Activated CD4-positive, alpha-beta T cell treated with anti-CD3 and anti-CD28 coated beads for 36 hours (primary cell): ENCODE measurements around the gene SPIRE1. TPM values are rescaled to one million over a fixed set of nuclear protein-coding genes. Genes with fewer than 3 reads are reported as not detected.
"Not testable (repeated sequence)": the region's sequence is repeated elsewhere in the genome, so short reads cannot be mapped to it uniquely, and the experiment has no call there.

Experiments
- ATAC-seq: fragments of 200-7000 bp; cut with Tn5 transposase; one replicate; pipeline ENCODE4 v1.10.0; 2021; ENCODE audit warnings: mild to moderate bottlenecking, moderate library complexity
- CTCF ChIA-PET: fragments of 350-600 bp; sonication (Branson Sonifier 250); formaldehyde crosslinking; loops from one replicate; lab custom pipeline; 2021; ENCODE audit warnings: antibody characterized with exemption; lab: Charles Lee
- POLR2A ChIA-PET: fragments of 350-600 bp; sonication (Branson Sonifier 250); formaldehyde crosslinking; loops from one replicate; lab custom pipeline; 2021; ENCODE audit warnings: antibody characterized with exemption, inconsistent platforms; lab: Charles Lee
- DNase-seq: peaks from one replicate; pipeline ENCODE4 v3.0.0-alpha.2; 2020
- H3K27ac Mint-ChIP-seq: one replicate; pipeline ENCODE4 v1.8.0; 2021; ENCODE audit warnings: mixed read lengths
- H3K27me3 Mint-ChIP-seq: one replicate; pipeline ENCODE4 v1.8.0; 2021; ENCODE audit warnings: mixed read lengths
- H3K36me3 Mint-ChIP-seq: one replicate; pipeline ENCODE4 v1.8.0; 2021; ENCODE audit warnings: low read depth, mixed read lengths
- H3K4me1 Mint-ChIP-seq: one replicate; pipeline ENCODE4 v1.8.0; 2021; ENCODE audit warnings: mixed read lengths
- H3K4me3 Mint-ChIP-seq: one replicate; pipeline ENCODE4 v1.8.0; 2021; ENCODE audit warnings: mild to moderate bottlenecking, moderate library complexity, mixed read lengths
- H3K9me3 Mint-ChIP-seq: one replicate; pipeline ENCODE4 v1.8.0; 2021; ENCODE audit warnings: low read depth, mixed read lengths
- intact Hi-C, 2 experiments: fragments of 100-400 bp; cut with DNase I in 1 of 2; cut with micrococcal nuclease in 1 of 2; formaldehyde crosslinking; loops; one replicate each; pipeline versions ENCODE4 v1.14.2 to v1.15.1; 2022 to 2024; cut with DNase I, micrococcal nuclease
- total RNA-seq, 2 experiments: library from RNA; stranded (reverse); gene quantifications; one replicate each; pipeline ENCODE4 v1.2.3, GENCODE V29; 2021

The SPIRE1 gene
- total RNA-seq, 2 experiments from 2014 or later: 3.0 to 3.8 TPM

DNA sequence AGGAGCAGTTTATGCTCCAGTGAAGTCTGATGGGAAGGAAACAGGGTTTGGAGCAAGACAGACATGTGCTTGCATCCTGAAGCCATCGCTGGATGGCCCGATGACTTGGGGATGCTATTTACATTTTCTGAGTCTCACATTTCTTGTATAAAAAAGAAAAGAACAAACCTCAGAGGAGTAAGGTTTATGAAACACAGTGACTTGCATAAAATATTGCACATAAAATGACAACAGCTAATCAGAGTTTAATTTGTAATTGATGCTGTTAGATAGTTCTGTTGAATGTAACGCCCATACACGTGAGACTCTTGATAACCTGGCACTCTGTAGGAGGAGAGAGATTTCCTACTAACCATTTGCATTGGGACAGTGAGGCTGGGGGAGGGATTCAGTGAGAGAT, 233.7 kb downstream of the SPIRE1 start:
- ChIA-PET CTCF (no interaction called here), POLR2A (no interaction called here)
- H3K27me3 Mint-ChIP-seq: peaks cover 7% of the 10 kb centered on the region
- DNase-seq: no peak
- H3K36me3 Mint-ChIP-seq: peaks cover 3% of the 10 kb centered on the region
- no peak overlapping the region for H3K27ac Mint-ChIP-seq
- peaks cover 5% of the 10 kb centered on the region for H3K4me1 Mint-ChIP-seq
- H3K4me3 Mint-ChIP-seq: no peak overlapping the region
- intact Hi-C loops: no loop called here
- ATAC-seq: no peak
- no peaks in the 10 kb centered on the region for H3K9me3 Mint-ChIP-seq

DNA sequence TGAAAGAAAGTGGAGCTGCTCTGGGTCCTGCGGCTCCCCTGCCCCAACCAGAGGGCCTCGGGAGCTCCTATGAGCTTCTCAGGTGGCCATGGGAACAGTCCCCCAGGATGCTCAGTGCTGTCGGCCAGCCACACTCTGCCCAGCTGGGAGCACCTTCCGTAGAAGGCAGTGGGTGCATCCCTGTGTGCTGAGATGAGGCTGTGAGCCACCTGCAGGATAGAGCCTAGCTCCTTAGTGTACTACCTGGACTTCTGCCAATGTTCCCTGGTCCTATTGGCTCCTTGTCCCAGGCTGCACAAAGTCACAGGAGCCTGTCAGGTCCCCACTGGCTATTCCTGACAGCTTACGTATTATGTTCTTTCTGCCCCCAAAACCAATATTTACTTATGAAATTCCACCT, 234.1 kb downstream of the SPIRE1 start:
- POLR2A ChIA-PET: no interaction called here
- DNase-seq (no peak), ATAC-seq (no peak)
- Mint-ChIP-seq H3K36me3 (peaks cover 3% of the 10 kb centered on the region), H3K4me1 (peaks cover 5% of the 10 kb centered on the region), H3K27ac (no peak overlapping the region), H3K9me3 (no peaks in the 10 kb centered on the region), H3K4me3 (no peak overlapping the region), H3K27me3 (peaks cover 7% of the 10 kb centered on the region)
- intact Hi-C loops: no loop called here
- CTCF ChIA-PET: no interaction called here

DNA sequence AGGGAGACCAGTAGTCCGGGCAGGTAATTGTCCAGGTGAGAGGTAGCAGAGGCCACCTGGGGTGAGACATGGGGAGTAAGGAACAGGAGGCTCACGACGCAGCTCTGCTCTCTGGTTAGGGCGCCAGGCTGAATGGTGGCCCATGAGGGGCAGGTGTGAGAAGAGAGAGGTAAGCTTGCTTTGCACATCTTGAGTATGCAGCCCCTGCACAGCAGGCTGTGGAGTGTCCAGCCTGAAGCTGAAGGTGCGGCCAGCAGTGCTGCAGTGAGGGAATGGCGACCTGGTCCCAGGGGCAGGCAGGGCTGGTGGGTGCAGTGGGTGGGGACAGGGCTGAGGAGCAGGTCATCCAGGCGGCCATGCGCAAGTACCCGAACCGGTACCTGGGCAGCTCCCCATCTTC, 234.5 kb downstream of the SPIRE1 start:
- no peak overlapping the region for H3K4me3 Mint-ChIP-seq
- intact Hi-C loops: no loop called here
- POLR2A ChIA-PET: no interaction called here
- ATAC-seq (no peak), DNase-seq (no peak)
- H3K4me1 Mint-ChIP-seq: peaks cover 5% of the 10 kb centered on the region
- no peaks in the 10 kb centered on the region for H3K9me3 Mint-ChIP-seq
- peaks cover 7% of the 10 kb centered on the region for H3K27me3 Mint-ChIP-seq
- peaks cover 3% of the 10 kb centered on the region for H3K36me3 Mint-ChIP-seq
- CTCF ChIA-PET: no interaction called here
- H3K27ac Mint-ChIP-seq: no peak overlapping the region

DNA sequence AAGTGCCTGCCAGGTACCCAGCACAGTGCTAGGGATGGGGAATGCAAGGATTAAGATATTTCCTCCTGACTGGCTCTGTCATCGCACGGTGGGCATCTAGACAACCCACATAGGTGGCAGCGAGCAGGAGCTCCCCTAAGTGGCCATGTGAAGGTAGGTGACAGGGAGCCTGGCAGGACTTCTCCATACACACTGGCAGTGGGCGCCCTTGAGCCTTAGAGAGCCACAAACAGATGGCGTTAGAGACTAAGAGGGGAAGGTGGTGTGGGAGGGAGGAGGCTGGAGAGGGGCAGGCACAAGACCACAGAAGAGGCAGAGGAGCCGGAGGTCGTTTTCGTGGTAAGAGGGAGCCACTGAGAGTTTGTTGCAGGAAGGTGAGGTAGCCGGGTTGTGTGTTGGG, 235.0 kb downstream of the SPIRE1 start:
- peaks cover 5% of the 10 kb centered on the region for H3K4me1 Mint-ChIP-seq
- POLR2A ChIA-PET: no interaction called here
- CTCF ChIA-PET: no interaction called here
- H3K27ac Mint-ChIP-seq: no peak overlapping the region
- no peaks in the 10 kb centered on the region for H3K9me3 Mint-ChIP-seq
- no peak overlapping the region for H3K4me3 Mint-ChIP-seq
- ATAC-seq: no peak
- intact Hi-C loops: no loop called here
- peak; percentile 43 for DNase-seq
- H3K27me3 Mint-ChIP-seq: peaks cover 7% of the 10 kb centered on the region
- H3K36me3 Mint-ChIP-seq: peaks cover 3% of the 10 kb centered on the region

DNA sequence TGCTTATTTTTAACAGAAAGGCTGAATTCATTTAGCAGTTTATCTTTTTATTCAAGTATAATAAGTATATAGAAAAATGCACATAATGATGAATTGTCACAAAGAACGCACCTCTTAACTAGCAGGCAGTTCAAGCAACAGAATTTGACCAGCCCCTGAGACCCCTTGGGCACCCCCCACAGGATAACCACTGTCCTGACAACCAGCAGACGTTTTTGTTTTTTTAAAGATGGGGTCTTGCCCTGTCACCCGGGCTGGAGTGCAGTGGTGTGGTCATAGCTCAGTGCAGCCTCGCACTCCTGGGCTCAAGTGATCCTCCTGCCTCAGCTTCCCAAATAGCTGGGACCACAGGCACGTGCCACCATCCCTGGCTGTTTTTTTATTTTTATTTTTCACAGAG, 236.2 kb downstream of the SPIRE1 start:
- Mint-ChIP-seq H3K4me1 (peaks cover 5% of the 10 kb centered on the region), H3K27ac (no peak overlapping the region), H3K4me3 (no peak overlapping the region), H3K9me3 (no peaks in the 10 kb centered on the region), H3K36me3 (peaks cover 3% of the 10 kb centered on the region), H3K27me3 (peaks cover 7% of the 10 kb centered on the region)
- POLR2A ChIA-PET: no interaction called here
- ATAC-seq: no peak
- DNase-seq: no peak
- intact Hi-C loops: no loop called here
- CTCF ChIA-PET: no interaction called here

DNA sequence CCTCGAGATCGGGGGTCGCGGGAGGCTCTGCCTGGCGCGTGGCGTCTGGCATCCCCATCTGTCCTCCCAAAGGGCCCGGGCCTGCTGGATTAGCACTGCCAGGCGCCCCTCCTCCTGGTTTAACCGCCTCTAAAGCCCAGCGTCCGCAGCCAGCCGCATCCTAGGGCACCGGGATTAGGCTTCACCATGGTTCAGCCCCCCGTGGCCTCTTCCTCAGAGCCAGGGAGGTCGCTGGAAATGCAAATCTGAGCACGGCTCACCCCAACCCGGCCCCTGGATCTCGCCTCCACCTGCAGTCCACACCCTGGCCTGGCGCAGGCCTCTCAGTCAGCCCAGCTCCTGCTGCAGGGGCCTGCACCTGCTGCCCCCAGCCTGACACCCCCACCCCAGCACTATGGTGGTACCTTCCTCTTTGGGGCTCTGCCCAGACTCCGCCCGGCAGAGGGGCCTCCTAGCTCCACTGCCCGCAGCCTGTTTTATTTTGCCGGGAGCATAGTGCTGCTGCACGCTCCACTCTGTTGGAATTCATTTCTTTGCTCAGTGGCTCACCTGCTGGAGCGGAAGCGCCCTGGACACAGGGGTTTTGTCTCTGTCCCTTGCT, 237.0 kb downstream of the SPIRE1 start:
- ATAC-seq (no peak), DNase-seq (no peak)
- Mint-ChIP-seq H3K4me3 (peak overlapping the region; percentile 55), H3K36me3 (peaks cover 3% of the 10 kb centered on the region), H3K4me1 (peaks cover 3% of the 10 kb centered on the region), H3K9me3 (no peaks in the 10 kb centered on the region), H3K27ac (no peak overlapping the region), H3K27me3 (peaks cover 7% of the 10 kb centered on the region)
- ChIA-PET POLR2A (no interaction called here), CTCF (interaction anchor here (0.6 kb wide), 1 partner anchor 67 kb away, joined by 3 read pairs; no protein-coding TSS in a partner anchor)
- intact Hi-C loops: no loop called here

DNA sequence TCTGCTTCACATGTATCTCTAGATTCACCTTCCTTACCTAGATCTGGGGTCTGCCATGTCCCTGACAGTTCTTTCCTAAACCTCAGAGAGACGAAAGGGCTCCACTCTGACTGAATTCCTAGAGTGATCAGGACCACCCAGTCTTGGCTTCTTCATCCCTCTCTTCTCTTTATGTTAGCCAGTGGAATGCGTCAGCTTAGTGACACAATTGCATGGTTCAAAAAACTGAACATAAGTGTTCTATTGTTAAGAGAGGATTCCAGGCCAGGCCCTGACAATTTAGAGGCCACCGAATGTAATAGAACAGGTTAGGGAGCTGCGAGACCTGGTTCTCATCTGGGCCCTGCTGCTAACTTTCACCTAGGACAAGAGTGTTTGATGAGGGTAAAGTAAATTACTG, 240.2 kb downstream of the SPIRE1 start:
- H3K36me3 Mint-ChIP-seq: peaks cover 3% of the 10 kb centered on the region
- ATAC-seq (no peak), DNase-seq (no peak)
- H3K4me1 Mint-ChIP-seq: peaks cover 3% of the 10 kb centered on the region
- intact Hi-C loops: no loop called here
- no peaks in the 10 kb centered on the region for H3K9me3 Mint-ChIP-seq
- H3K27me3 Mint-ChIP-seq: peaks cover 7% of the 10 kb centered on the region
- ChIA-PET POLR2A (no interaction called here), CTCF (no interaction called here)
- no peak overlapping the region for H3K27ac Mint-ChIP-seq
- H3K4me3 Mint-ChIP-seq: no peak overlapping the region

DNA sequence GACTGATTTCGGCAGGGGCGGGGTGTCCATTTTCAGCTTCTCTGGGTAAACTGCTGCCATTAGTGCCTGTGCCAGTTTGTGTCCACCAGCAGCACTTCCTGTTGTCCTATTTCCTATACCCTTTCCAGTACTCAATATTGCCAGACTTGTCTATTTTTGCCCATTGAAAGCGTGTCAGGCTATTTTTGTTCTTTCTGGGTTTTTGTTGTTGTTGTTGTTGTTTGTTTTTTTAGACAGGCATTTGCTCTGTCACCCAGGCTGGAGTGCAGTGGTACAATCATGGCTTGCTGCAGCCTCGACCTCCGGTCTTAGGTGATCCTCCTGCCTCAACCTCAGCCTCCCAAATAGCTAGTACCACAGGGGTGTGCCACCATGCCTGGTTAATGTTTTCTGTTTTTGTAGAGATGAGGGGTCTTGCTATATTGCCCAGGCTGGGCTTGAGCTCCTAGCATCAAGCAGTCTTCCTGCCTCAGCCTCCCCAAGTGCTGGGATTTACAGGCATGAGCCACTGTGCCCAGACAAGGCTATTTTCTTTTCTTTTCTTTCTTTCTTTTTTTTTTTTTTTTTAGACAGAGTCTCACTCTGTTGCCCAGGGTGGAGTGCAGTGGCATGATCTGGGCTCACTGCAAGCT, 241.7 kb downstream of the SPIRE1 start:
- Mint-ChIP-seq H3K27me3 (peaks cover 5% of the 10 kb centered on the region), H3K4me3 (no peak overlapping the region), H3K36me3 (peaks cover 2% of the 10 kb centered on the region), H3K4me1 (peaks cover 3% of the 10 kb centered on the region), H3K9me3 (no peaks in the 10 kb centered on the region), H3K27ac (no peak overlapping the region)
- ATAC-seq (no peak), DNase-seq (no peak)
- ChIA-PET POLR2A (no interaction called here), CTCF (interaction anchor here (0.7 kb wide), 1 partner anchor 11 kb away, joined by 4 read pairs; no protein-coding TSS in a partner anchor)
- intact Hi-C loops: no loop called here

DNA sequence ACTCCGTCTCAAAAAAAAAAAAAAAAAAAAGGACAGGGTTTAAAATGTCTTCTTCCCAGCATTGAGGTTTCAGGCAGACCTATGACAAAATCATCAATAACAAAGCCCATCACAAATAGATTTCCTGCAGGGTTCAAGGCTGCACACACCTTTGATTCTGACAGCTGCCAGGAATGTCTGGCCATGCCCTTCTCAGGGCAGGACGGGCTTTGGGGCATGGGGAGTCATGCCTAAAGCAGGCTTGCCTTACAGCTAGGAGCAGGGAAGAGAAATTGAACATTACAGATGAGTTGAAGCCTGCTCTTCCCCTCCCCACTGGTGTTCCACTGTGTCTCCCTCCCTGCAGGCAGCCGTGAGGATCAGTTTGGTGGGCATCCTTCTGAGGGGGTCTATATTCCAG, 246.5 kb downstream of the SPIRE1 start:
- Mint-ChIP-seq H3K36me3 (no peaks in the 10 kb centered on the region), H3K27me3 (peaks cover 10% of the 10 kb centered on the region), H3K4me1 (peaks cover 15% of the 10 kb centered on the region), H3K27ac (no peak overlapping the region), H3K9me3 (no peaks in the 10 kb centered on the region), H3K4me3 (no peak overlapping the region)
- ChIA-PET POLR2A (no interaction called here), CTCF (no interaction called here)
- no peak for DNase-seq
- ATAC-seq: no peak
- intact Hi-C loops: no loop called here

DNA sequence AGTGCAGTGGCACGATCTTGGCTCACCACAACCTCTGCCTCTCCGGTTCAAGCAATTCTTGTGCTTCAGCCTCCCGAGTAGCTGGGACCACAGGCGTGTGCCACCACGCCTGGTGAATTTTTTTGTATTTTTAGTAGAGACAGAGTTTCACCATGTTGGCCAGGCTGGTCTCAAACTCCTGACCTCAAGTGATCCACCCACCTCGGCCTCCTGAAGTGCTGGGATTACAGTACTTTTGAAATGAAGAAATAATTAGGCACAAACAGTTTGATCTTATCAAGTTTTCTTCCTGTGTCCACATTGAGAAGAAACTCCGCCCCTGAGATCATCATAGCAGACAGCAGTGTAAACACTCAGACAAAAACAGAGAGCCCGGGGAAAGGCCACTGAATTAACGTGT, 247.2 kb downstream of the SPIRE1 start:
- peaks cover 14% of the 10 kb centered on the region for H3K27me3 Mint-ChIP-seq
- peaks cover 17% of the 10 kb centered on the region for H3K4me1 Mint-ChIP-seq
- CTCF ChIA-PET, H3K36me3 Mint-ChIP-seq, H3K9me3 Mint-ChIP-seq, H3K4me3 Mint-ChIP-seq, DNase-seq, H3K27ac Mint-ChIP-seq, POLR2A ChIA-PET, intact Hi-C loops, ATAC-seq: not testable (repeated sequence)

DNA sequence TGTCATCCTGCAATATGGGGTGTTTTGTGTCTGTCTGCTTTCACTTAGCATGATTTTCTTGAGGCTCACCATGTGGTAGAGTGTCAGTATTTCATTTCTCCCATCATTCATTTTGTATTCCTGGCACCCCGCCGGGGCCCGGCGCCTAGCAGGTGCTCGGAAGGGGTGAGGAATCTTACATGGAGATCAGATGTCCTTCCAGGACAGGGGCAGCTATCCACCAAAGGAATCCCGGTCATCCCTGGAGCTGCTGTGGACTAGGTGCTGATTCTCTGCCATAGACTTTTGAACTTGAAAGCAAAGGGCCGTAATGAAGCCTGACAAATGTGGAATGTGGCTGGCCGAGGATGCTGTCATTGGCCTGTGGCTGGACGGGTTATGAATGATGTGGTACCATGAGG, 247.8 kb downstream of the SPIRE1 start:
- no peak for DNase-seq
- ChIA-PET CTCF (interaction anchor here (0.7 kb wide), 1 partner anchor 85 kb away, joined by 3 read pairs; no protein-coding TSS in a partner anchor), POLR2A (no interaction called here)
- Mint-ChIP-seq H3K4me1 (peaks cover 17% of the 10 kb centered on the region), H3K9me3 (no peaks in the 10 kb centered on the region), H3K36me3 (no peaks in the 10 kb centered on the region), H3K27me3 (peaks cover 18% of the 10 kb centered on the region), H3K27ac (no peak overlapping the region), H3K4me3 (no peak overlapping the region)
- ATAC-seq: no peak
- intact Hi-C loops: no loop called here

DNA sequence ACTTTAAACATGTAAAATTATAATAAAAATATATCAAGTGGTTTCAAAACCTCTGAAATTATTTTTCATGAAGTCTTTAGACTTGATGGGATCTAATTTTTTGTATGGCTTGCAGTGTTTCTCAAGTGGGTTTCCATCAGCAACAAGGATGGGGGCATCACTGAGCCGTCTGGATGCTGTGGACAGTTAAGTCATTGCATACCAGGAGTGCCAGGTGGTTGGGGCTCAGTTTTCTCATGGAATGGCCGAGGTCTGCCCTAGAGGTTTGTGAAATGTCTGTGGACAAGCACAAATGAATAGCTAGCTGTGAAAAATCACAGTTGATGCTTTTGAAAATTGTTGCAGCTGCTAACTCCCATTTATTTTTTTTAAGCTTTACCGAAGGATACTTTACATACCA, 248.4 kb downstream of the SPIRE1 start:
- intact Hi-C loops: no loop called here
- Mint-ChIP-seq H3K27me3 (peaks cover 22% of the 10 kb centered on the region), H3K4me1 (peaks cover 17% of the 10 kb centered on the region), H3K4me3 (no peak overlapping the region), H3K27ac (no peak overlapping the region), H3K9me3 (no peaks in the 10 kb centered on the region), H3K36me3 (no peaks in the 10 kb centered on the region)
- ChIA-PET CTCF (interaction anchor here (0.7 kb wide), 1 partner anchor 85 kb away, joined by 3 read pairs; no protein-coding TSS in a partner anchor), POLR2A (no interaction called here)
- ATAC-seq (no peak), DNase-seq (no peak)
